HG03196 (cell line): ENCODE results near the gene SHISAL2B.
"Not testable (repeated sequence)": the region's sequence is repeated elsewhere in the genome, so short reads cannot be mapped to it uniquely, and the experiment has no call there.

Experiments used
- ATAC-seq: cut with Tn5 transposase; IDR thresholded peaks from one replicate; pipeline ENCODE4 v1.9.1; 2021; ENCODE audit not compliant: unreplicated experiment

Gene SHISAL2B

DNA sequence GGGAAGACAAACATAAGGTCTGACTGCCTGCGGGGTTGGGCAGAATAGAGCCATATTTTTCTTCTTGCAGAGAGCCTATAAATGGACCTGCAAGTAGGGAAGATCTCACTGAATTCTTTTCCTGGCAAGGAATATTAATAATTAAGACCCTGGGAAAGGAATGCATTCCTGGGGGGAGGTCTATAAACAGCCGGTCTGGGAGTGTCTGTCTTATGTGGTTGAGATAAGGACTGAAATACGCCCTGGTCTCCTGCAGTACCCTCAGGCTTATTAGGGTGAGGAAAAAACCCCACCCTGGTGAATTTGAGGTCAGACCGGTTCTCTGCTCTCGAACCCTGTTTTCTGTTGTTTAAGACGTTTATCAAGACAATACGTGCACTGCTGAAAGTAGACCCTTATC is 6.1 kb downstream of the SHISAL2B start:
- not testable (repeated sequence) for ATAC-seq

DNA sequence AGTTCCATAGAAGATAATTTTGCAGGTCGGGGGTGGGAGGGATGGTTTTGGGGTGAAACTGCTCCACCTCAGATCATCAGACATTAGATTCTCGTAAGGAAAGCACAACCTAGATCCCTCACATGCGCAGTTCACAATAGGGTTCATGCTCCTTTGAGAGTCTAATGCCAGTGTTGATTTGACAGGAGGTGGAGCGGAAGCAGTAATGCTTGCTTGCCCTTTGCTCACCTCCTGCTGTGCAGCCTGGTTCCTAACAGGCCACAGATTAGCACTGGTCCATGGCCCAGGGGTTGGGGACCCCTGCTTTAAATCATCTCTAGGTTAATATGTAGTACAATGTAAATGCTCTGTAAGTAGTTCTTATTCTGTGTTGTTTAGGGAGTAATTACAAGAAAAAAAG is 10.5 kb downstream of the SHISAL2B start:
- no peak for ATAC-seq

DNA sequence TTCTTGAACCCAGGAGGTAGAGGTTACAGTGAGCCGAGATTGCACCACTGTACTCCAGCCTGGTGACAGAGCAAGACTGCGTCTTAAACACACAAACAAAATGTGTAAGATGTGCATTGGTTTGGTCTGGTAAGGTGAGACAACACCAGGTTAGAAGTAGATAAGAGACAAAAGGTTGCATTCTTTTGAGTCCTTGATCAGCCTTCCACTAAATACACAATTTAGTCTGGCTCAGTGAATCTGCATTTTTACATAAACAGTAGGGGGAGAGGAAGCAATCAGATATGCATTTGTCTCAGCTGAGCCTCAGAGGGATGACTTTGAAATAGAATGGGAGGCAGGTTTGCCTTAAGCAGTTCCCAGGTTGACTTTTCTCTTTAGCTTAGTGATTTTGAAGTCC is 15.8 kb downstream of the SHISAL2B start:
- ATAC-seq, result not testable (repeated sequence)

DNA sequence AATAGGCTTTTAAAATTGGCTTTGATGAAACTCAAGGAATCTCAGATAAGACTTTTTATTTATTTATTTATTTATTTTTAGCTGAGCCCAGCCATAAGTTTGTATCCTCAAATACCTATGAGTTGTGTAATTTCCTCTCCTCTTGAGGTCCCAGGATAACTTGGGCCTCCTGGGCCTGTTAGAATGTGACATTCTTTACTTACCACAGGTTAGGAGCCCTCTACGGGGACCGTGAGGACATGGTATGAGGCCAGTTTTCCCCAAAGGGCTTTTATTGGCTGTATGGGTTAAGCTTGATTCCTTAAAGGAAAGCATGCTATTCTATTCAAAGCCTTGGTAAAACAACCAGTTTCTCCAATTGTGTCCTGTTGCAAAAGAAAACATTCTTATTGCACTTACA is 16.9 kb downstream of the SHISAL2B start:
- no peak for ATAC-seq

GRCh38 chr5:64714495-64714894 is 24.2 kb downstream of the SHISAL2B start:
- ATAC-seq, result not testable (repeated sequence)

GRCh38 chr5:64722588-64722987 is 32.3 kb downstream of the SHISAL2B start:
- ATAC-seq, result no peak

DNA sequence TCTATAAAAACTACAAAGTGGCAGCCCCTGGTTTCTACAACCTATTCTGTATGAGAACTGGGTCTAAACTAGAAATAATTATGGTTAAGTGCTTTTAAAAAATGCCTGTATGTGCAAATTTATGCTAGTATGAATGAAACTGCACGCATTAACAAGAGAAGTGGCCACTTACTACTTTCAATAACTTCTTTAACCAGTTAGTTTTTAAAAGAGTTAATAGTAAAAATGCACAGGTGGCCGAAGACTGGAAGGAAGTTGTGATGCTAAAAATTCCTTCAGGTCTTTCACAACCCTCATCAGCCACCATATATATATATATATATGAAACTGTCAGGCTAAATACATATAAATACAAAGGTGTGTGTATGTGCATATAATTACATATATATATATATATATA is 36.8 kb downstream of the SHISAL2B start:
- no peak for ATAC-seq

DNA sequence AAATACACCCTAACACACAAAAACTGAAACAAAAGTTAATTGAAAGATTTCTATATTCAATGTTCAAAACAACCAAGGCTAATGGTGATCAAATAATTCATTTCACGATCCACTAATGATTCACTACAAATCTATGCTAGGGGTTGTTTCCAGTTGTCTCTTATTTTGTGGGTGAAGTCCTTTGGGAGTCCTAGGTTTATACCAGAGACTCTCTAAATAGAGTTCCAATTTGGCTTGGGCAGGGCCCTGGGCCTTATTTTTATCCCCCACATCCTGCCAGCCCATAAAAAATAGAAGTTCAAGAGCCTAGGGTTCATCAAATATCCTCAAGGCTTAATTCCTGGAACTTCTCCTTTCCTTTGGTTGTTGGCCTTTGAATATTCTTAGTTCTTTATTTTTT is 52.1 kb downstream of the SHISAL2B start:
- no peak for ATAC-seq

DNA sequence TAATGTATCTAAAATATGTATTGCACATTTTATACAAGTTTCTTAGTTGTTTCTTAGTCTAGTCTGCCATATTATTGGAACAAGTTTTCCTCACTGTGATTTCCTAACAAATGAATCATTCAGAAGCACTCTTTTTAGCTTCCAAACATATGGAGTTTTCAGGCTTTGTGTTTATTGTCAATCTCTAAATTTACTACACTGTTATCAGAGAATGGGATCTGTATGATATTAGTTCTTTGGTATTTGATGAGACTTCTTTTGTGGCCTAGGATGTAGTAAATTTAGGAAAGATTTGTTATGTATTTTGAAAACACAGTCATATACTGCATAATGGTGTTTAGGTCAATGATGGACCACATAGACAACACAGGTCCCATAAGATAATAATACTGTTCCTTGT is 52.5 kb downstream of the SHISAL2B start:
- no peak for ATAC-seq

GRCh38 chr5:64744914-64745313 is 54.6 kb downstream of the SHISAL2B start:
- no peak for ATAC-seq

DNA sequence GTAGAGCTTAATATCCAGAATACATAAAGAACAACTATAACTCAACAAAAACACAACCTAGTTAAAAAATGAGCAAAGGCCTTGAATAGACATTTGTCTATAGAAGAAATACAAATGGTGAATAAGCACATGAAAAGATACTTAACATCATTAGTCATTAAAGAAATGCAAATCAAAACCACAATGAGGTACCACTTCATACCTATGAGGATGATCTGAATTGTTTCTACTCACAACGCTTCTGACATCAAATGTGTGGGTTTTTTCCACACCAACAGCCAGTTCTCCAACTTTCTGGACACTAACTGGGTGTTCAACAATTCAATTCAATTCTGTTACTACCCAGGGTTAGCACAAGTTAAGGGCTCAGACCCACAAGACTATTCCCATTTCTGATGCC is 56.1 kb downstream of the SHISAL2B start:
- no peak for ATAC-seq

- no peak for ATAC-seq
These were observed 59.1 kb downstream of the SHISAL2B start for GRCh38 chr5:64749385-64749784.

GRCh38 chr5:64754066-64754465 is 63.8 kb downstream of the SHISAL2B start:
- ATAC-seq, result no peak

DNA sequence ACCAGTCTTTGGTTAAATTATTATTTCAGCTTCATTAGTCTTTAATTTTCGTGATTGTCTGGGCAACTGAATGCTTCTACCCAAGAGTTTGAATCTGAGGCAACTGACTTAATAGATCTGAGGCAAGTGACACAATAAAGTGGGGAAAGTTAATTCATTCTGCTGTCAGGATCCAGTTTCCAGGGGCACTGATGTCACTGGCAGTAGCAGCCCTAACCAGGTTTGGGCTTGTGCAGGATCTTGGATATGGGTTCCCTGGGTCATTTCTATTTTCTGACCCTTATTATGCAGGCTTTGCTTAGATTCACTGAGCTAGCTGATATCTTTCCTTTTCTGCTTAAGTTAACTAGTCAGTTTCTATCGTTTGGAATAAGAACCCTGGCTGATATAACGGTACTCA is 68.6 kb downstream of the SHISAL2B start:
- ATAC-seq, result no peak

DNA sequence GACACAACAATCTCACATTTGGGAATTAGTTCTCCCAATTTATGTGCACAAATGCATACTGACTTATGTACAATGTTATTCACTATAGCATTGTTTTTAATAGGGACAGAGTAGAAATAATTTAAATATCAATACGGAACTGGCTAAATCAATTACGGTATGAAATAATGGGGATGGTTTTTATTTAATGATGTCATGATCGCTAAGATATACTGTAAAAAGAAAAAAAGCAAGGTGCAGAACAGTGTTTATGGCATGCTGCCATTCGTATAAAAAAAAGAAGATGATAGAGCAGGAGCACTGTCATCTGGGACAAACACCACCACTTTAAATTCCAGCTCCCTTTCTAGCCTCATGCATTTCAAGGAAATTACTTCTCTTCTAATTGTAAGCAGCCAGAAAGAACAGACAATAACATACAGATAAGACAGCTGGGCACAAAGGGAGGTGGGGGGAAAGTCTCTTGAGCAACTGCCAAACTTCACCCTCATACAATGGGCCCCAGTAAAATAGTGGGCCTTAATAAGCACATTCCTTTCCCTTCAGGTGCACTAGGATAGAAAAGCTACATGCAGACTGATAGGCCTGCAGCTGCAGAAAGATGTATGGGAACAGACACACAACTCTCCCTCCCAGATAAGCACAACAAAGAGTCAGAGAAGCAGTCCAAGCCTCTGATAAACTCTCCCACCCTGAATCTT is 69.8 kb downstream of the SHISAL2B start:
- no peak for ATAC-seq

DNA sequence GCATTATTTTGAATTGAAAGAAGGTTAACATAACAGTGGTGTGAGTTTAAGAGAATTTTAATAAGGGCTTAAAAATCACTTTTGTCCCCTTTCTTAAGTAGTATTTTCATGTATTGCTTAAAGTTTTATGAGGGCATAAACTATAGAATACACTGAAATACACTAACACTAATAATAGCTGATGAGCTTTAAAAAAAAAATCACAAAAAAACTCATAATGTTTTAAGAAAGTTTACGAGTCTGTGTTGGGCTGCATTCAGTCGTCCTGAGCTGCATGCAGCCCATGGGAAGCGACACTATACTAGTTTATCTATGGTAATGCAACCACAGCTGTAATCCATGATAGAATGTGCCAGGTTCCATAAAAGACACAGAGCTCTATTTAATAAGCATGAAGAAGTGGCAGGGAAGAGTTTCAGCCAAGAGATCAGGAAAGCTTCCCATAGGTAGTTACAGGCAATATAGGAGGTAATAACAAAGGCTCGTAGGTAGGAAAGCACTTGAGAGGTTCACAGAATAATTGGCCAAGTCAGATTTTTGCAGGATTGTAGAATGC is 73.7 kb downstream of the SHISAL2B start:
- no peak for ATAC-seq

GRCh38 chr5:64765804-64766504 is 75.7 kb downstream of the SHISAL2B start:
- ATAC-seq, result no peak

DNA sequence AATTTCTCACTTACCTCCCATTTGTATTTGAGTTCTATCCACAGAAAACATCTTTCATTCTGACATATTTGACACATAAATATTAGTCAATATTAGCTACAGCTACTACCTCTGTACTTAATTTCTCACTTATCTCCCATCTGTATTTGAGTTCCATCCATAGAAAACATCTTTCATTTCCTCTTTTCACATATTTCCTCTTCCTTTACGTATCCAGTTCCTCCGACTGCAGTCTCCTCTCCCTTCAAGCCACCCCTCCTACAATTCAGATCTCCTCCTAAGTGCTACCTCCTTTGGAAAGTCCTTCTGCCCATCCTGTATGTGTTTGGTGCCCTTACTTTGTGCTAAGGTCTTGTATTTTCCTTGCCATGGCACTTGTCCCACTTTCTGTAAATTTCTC is 76.6 kb downstream of the SHISAL2B start:
- no peak for ATAC-seq
